ENCODE results near the gene SCUBE1. TPM values are rescaled to one million over a fixed set of nuclear protein-coding genes. Genes with fewer than 3 reads are reported as not detected.

SCUBE1 gene
- total and polyA plus RNA-seq, 2 of the 8 experiments (the other 6 are each of a cell fraction or from before 2014, with no cell fraction given) = 2.3 to 4.9 TPM

- no peak for TF ChIP-seq USF2 (IDR thresholded peaks at IDR 0.05; ENCODE audit: low read length)
- TF ChIP-seq CEBPB (IDR thresholded peaks at IDR 0.05; ENCODE audit: low read depth, low read length) = no peak
- no peak for TF ChIP-seq SIRT6 (IDR thresholded peaks at IDR 0.05; ENCODE audit: low read length)
- TF ChIP-seq POLR2AphosphoS5 (IDR thresholded peaks at IDR 0.05; ENCODE audit: low read depth, low read length) = no peak
- no peak for TF ChIP-seq FOSL1 (IDR thresholded peaks at IDR 0.05; ENCODE audit: insufficient read depth, low read depth, low read length)
- no peak for TF ChIP-seq CHD2 (IDR thresholded peaks at IDR 0.05; ENCODE audit: low read length)
- TF ChIP-seq PHF8 (conservative IDR thresholded peaks at IDR 0.05; ENCODE audit: low read depth, low read length) = no peak
- no peak for TF ChIP-seq KDM1A (IDR thresholded peaks at IDR 0.05; ENCODE audit: borderline replicate concordance, low read length)
Measured at GRCh38 chr22:43325176-43325575, 18.0 kb downstream of the SCUBE1 start (continued).
